ENCODE data around the gene TMIGD1. TPM values are rescaled to one million over a fixed set of nuclear protein-coding genes. Genes with fewer than 3 reads are reported as not detected.

Gene TMIGD1
- total RNA-seq, 1 donor from 2014 or later, result not detected

DNA sequence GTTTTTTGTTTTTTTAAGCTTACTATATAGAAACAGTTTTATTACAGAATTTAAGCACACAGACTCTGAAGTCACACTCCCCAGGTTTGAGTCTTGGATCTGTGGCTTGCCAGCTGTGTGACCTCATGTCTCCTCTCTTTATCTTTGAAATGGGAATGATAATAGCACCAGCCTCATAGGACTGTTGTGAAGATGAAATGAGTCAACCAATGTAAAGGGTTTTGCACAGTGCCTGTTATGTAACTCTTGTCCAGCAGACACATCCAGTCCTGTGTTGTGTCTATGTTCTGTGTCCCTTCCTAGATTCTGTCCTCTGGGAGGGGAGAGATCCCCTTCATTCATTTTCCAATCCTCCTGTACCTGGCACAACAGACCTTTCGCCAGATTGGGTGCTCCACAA lies 41.8 kb upstream of the TMIGD1 start:
- no peak for DNase-seq (ENCODE audit: low spot score, unreplicated experiment)
- H3K27me3 Mint-ChIP-seq, result peaks cover 4% of the 10 kb centered on the region
- no peaks in the 10 kb centered on the region for H3K36me3 Mint-ChIP-seq (ENCODE audit: insufficient read depth)
- TF ChIP-seq, protein P1, sequence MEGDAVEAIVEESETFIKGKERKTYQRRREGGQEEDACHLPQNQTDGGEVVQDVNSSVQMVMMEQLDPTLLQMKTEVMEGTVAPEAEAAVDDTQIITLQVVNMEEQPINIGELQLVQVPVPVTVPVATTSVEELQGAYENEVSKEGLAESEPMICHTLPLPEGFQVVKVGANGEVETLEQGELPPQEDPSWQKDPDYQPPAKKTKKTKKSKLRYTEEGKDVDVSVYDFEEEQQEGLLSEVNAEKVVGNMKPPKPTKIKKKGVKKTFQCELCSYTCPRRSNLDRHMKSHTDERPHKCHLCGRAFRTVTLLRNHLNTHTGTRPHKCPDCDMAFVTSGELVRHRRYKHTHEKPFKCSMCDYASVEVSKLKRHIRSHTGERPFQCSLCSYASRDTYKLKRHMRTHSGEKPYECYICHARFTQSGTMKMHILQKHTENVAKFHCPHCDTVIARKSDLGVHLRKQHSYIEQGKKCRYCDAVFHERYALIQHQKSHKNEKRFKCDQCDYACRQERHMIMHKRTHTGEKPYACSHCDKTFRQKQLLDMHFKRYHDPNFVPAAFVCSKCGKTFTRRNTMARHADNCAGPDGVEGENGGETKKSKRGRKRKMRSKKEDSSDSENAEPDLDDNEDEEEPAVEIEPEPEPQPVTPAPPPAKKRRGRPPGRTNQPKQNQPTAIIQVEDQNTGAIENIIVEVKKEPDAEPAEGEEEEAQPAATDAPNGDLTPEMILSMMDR (IDR thresholded peaks at IDR 0.05; ENCODE audit: unreplicated experiment), result no peak
- no peak overlapping the region for H3K4me3 Mint-ChIP-seq (ENCODE audit: low read depth)
- H3K27ac Mint-ChIP-seq, result peak overlapping the region; percentile 73
- no peaks in the 10 kb centered on the region for H3K9me3 Mint-ChIP-seq (ENCODE audit: low read depth)
- H3K4me1 Mint-ChIP-seq (ENCODE audit: low read depth), result peaks cover 31% of the 10 kb centered on the region

DNA sequence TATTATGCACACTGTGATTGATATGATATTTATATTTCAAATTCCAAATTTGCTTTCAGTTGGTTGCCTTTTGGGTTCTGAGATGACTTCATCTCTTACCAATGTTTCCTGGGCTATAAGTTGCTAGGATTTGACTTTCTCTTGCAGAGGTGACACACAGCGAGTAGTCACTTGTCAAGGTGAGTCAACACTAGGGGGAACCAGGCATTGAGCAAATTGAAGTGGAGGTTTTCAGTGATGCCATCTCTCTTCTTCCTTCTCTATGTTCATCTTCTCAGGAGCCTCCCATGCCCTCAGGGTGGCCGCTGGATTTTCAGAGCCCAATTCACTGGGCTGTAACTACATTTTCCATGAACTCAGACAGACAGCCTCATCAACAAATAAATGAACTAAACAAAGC lies 38.9 kb upstream of the TMIGD1 start:
- DNase-seq (ENCODE audit: low spot score, unreplicated experiment), result no peak
- H3K27me3 Mint-ChIP-seq, result peaks cover 4% of the 10 kb centered on the region
- H3K36me3 Mint-ChIP-seq (ENCODE audit: insufficient read depth), result no peaks in the 10 kb centered on the region
- H3K27ac Mint-ChIP-seq, result no peak overlapping the region
- TF ChIP-seq, protein P1 (IDR thresholded peaks at IDR 0.05; ENCODE audit: unreplicated experiment), result no peak
- H3K9me3 Mint-ChIP-seq (ENCODE audit: low read depth), result no peaks in the 10 kb centered on the region
- H3K4me1 Mint-ChIP-seq (ENCODE audit: low read depth), result peaks cover 44% of the 10 kb centered on the region
- H3K4me3 Mint-ChIP-seq (ENCODE audit: low read depth), result no peak overlapping the region

DNA sequence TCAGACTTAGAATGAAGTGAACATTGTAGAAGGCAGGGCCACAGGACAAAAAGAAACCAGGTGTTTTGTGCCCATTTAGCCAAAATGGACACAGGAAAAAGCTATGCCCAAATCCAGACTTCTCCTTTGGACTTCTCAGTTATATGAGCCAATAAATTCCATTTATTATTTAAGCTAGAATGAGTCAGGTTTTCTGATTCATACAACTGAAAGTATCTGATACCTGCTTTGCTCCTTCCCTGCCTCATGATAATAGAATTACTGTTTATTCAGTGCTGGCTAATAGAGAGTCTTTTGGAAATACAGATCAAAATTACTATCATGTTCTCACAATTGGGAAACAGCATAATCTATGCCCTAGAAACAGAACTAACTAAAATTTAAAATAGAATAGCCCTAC lies 36.1 kb upstream of the TMIGD1 start:
- Mint-ChIP-seq H3K4me3 (ENCODE audit: low read depth) (no peak overlapping the region), H3K27me3 (peaks cover 4% of the 10 kb centered on the region), H3K4me1 (ENCODE audit: low read depth) (peaks cover 24% of the 10 kb centered on the region), H3K27ac (no peak overlapping the region), H3K36me3 (ENCODE audit: insufficient read depth) (no peaks in the 10 kb centered on the region), H3K9me3 (ENCODE audit: low read depth) (no peaks in the 10 kb centered on the region)
- DNase-seq (ENCODE audit: low spot score, unreplicated experiment), result no peak
- TF ChIP-seq, protein P1 (IDR thresholded peaks at IDR 0.05; ENCODE audit: unreplicated experiment), result no peak

DNA sequence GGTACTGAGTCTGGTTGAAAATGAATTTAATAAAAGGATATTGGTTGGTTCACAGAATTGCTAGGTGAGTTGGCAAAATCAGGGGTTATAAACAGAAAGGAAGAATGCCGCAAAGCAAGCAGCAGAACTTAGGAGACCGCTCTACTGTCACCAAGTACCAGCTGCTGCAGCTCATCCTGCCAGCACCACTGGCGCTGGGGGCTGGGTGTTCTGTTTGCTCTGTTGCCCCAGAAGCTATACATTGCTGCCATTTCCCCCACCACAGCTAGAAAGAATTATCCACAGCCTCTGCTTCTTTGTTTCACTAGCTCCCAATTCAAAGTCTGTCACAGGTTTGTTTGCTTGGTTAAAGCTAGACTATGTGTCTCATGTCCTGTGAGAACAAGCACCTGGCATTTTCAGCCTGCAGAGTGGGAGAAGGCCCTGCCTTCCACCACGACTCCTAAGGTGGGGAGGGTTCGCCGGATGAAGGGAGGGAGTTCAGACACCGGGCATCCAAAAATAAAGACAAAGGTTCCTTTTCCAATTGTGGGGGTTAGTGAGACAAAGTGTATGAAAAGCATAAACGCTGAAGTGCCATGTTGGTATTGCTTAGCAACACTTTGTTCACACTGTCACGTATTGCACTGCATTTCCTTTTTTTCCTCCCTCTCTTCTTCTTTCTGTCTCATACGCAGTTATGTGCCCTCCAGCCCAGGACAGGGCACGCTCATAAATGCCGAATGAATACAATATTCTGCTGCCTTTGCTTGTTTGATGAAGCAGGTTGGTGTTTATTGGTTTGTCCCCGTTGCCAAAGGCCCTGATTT lies 35.3 kb upstream of the TMIGD1 start:
- peaks cover 24% of the 10 kb centered on the region for H3K4me1 Mint-ChIP-seq (ENCODE audit: low read depth)

DNA sequence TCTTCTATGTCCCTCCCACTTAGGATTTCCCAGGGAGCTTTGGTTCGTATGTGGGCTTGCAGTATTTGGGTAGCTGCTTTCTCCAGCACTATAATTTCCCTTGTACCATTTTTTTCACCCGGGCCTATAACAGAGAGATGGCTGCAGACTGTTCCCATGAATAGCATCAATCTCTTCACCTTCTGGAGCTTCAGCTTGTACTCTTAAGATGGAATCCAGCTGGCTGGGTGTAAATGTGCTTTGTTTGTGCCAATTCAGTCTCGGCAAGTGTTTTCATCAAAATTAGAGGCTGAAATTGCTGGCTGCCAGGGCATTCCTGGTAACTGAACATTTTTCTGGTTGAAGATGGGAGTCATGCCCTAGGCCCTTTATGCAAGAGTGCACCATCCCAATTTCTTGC lies 32.7 kb upstream of the TMIGD1 start:
- Mint-ChIP-seq H3K4me1 (ENCODE audit: low read depth) (peaks cover 24% of the 10 kb centered on the region), H3K36me3 (ENCODE audit: insufficient read depth) (no peaks in the 10 kb centered on the region), H3K4me3 (ENCODE audit: low read depth) (no peak overlapping the region), H3K27ac (no peak overlapping the region), H3K9me3 (ENCODE audit: low read depth) (no peaks in the 10 kb centered on the region), H3K27me3 (no peaks in the 10 kb centered on the region)
- no peak for DNase-seq (ENCODE audit: low spot score, unreplicated experiment)
- TF ChIP-seq, protein P1 (IDR thresholded peaks at IDR 0.05; ENCODE audit: unreplicated experiment), result no peak

More for the DNA sequence above, 35.3 kb upstream of the TMIGD1 start:
- no peaks in the 10 kb centered on the region for H3K9me3 Mint-ChIP-seq (ENCODE audit: low read depth)
- no peak overlapping the region for H3K4me3 Mint-ChIP-seq (ENCODE audit: low read depth)
- peaks cover 4% of the 10 kb centered on the region for H3K27me3 Mint-ChIP-seq
- peak overlapping the region; percentile 97 for H3K27ac Mint-ChIP-seq
- DNase-seq (ENCODE audit: low spot score, unreplicated experiment), result no peak
- TF ChIP-seq, protein P1 (IDR thresholded peaks at IDR 0.05; ENCODE audit: unreplicated experiment), result no peak
- H3K36me3 Mint-ChIP-seq (ENCODE audit: insufficient read depth), result no peaks in the 10 kb centered on the region
